K562 (cell line): Measurements from ENCODE around the gene RRH. TPM values are rescaled to one million over a fixed set of nuclear protein-coding genes. Genes with fewer than 3 reads are reported as not detected.

Experiments used
- ATAC-seq: fragments of 200-7000 bp; cut with Tn5 transposase; 3 replicates; pipeline ENCODE4 v1.9.1; 2020; ENCODE audit warnings: moderate library complexity
- BruUV-seq: library from RNA; stranded (reverse); fragments of 400-500 nt; replicated peaks from 2 replicates; lab custom pipeline; 2021; lab: Mats Ljungman, UMichigan
- CTCF ChIA-PET: fragments of 300-600 bp; formaldehyde crosslinking; extraction: SDS; loops from one replicate; lab custom pipeline; 2021; ENCODE audit warnings: low intra/inter-chr PET ratio; lab: Yijun Ruan, JAX
- POLR2A ChIA-PET: fragments of 300-600, 350-650 bp; sonication (Branson Sonifier 250); formaldehyde crosslinking; extraction: SDS; loops from one replicate; lab custom pipeline; 2021; ENCODE audit warnings: antibody characterized with exemption, inconsistent platforms; lab: Yijun Ruan, JAX
- DNase-seq, 4 experiments: peaks; one replicate each; pipeline versions ENCODE4 v3.0.0 to v3.0.0-alpha.2; 2011 to 2018; ENCODE audit warnings: low spot score in 3 of 4, mixed read lengths in 3 of 4; ENCODE audit errors: extremely low read depth in 1 of 4
- FAIRE-seq: peaks from 2 replicates; lab custom pipeline; 2011; peaks lifted over from hg19 to GRCh38; lab: Jason Lieb, UNC
- H2AFZ ChIP-seq: 2 replicates; pipeline ENCODE4 v1.6.0; 2011; ENCODE audit warnings: low read depth, low read length, control low read depth, inconsistent platforms
- H3K27ac ChIP-seq: fragments of 200-600 bp; 3 replicates; pipeline ENCODE4 v1.8.0; 2011; ENCODE audit warnings: low read depth, mild to moderate bottlenecking, control low read depth, inconsistent platforms, low read length, moderate library complexity, mixed read lengths; ENCODE audit errors: extremely low read depth
- H3K27me3 ChIP-seq, 2 experiments: fragments of 300-600 bp in 1 of 2; 2 replicates in 1 of 2; 3 replicates in 1 of 2; pipeline versions ENCODE4 v1.6.0 to v1.8.0; 2011; ENCODE audit warnings: inconsistent platforms in 2 of 2, low read length in 2 of 2, mild to moderate bottlenecking in 1 of 2, mixed read lengths in 1 of 2, moderate library complexity in 1 of 2; ENCODE audit not compliant: control insufficient read depth in 2 of 2, insufficient read depth in 2 of 2
- H3K36me3 ChIP-seq: fragments of 300-600 bp; 3 replicates; pipeline ENCODE4 v1.8.0; 2011; ENCODE audit warnings: mild to moderate bottlenecking, low read length, inconsistent platforms; ENCODE audit not compliant: control insufficient read depth, insufficient read depth
- H3K4me1 ChIP-seq, 2 experiments: fragments of 200-600 bp in 1 of 2; replicated peaks in 1 of 2; 2 replicates in 1 of 2; 3 replicates in 1 of 2; pipeline versions ENCODE4 v1.5.1 to v1.8.0; 2011; ENCODE audit warnings: inconsistent platforms in 2 of 2, low read length in 2 of 2, mild to moderate bottlenecking in 1 of 2, mixed read lengths in 1 of 2, moderate library complexity in 1 of 2; ENCODE audit not compliant: control insufficient read depth in 2 of 2, insufficient read depth in 2 of 2
- H3K4me2 ChIP-seq: 2 replicates; pipeline ENCODE4 v1.6.1; 2011; ENCODE audit warnings: low read length, control low read depth, inconsistent platforms, mixed read lengths; ENCODE audit not compliant: insufficient read depth
- H3K4me3 ChIP-seq: fragments of 200-600 bp; sonication (generic), shearing (Covaris generic); 2 replicates; pipeline ENCODE4 v1.5.1; 2016; ENCODE audit warnings: control low read depth, inconsistent platforms
- H3K79me2 ChIP-seq: fragments of 200-600 bp; 3 replicates; pipeline ENCODE4 v1.8.0; 2011; ENCODE audit warnings: low read length, inconsistent platforms; ENCODE audit not compliant: control insufficient read depth, insufficient read depth
- H3K9ac ChIP-seq, 2 experiments: 2 replicates each; pipeline versions ENCODE4 v1.6.0 to v1.6.1; 2011; ENCODE audit warnings: low read depth in 2 of 2, low read length in 2 of 2, control low read depth in 1 of 2, inconsistent platforms in 1 of 2, mild to moderate bottlenecking in 1 of 2, mixed read lengths in 1 of 2; ENCODE audit not compliant: insufficient read depth in 1 of 2
- H3K9me1 ChIP-seq: one replicate; pipeline ENCODE4 v1.6.0; 2011; ENCODE audit warnings: inconsistent platforms, mild to moderate bottlenecking, low read length, moderate library complexity; ENCODE audit not compliant: control insufficient read depth, insufficient read depth
- H3K9me3 ChIP-seq: replicated peaks from 2 replicates; pipeline ENCODE4 v1.5.1; 2011; ENCODE audit warnings: low read depth, low read length, inconsistent platforms; ENCODE audit not compliant: control insufficient read depth, insufficient read depth
- H4K20me1 ChIP-seq: replicated peaks from 2 replicates; pipeline ENCODE4 v1.6.1; 2011; ENCODE audit warnings: low read length, inconsistent platforms, mixed read lengths; ENCODE audit not compliant: control insufficient read depth, insufficient read depth
- ARID1B ChIP-seq: fragments of 450-650 bp; IDR thresholded peaks from 2 replicates; pipeline ENCODE4 v1.6.1; 2016; ENCODE audit warnings: antibody characterized with exemption, mild to moderate bottlenecking, inconsistent platforms
- BCL6 ChIP-seq: fragments of 250-450 bp; sonication (Bioruptor Pico); IDR thresholded peaks from 2 replicates; pipeline ENCODE4 v1.4.0; 2020
- DPF2 ChIP-seq: fragments of 450-650 bp; IDR thresholded peaks from 2 replicates; pipeline ENCODE4 v1.6.1; 2016
- MCM5 ChIP-seq: fragments of 450-650 bp; IDR thresholded peaks from 2 replicates; pipeline ENCODE4 v1.6.1; 2016; ENCODE audit warnings: low read depth
- RBM22 ChIP-seq: fragments of 200-400 bp; formaldehyde crosslinking; IDR thresholded peaks from 2 replicates; pipeline ENCODE4 v1.6.1; 2018; ENCODE audit warnings: low read length, low read depth; ENCODE audit not compliant: poor library complexity, severe bottlenecking
- TOE1 ChIP-seq, 2 experiments: fragments of 450-650 bp in 1 of 2; sonication (generic) in 1 of 2; formaldehyde crosslinking in 1 of 2; IDR thresholded peaks; 2 replicates each; pipeline versions ENCODE4 v1.7.1 to v1.8.0; 2016 to 2022; ENCODE audit warnings: borderline replicate concordance in 2 of 2, mild to moderate bottlenecking in 2 of 2, antibody characterized with exemption in 1 of 2, inconsistent platforms in 1 of 2, low read depth in 1 of 2, missing genetic modification reagents in 1 of 2, moderate library complexity in 1 of 2
- WHSC1 ChIP-seq: IDR thresholded peaks from one replicate; pipeline ENCODE4 v1.6.1; 2012; ENCODE audit warnings: low read length, control low read depth, inconsistent platforms
- ZNF232 ChIP-seq: sonication (generic); formaldehyde crosslinking; IDR thresholded peaks from 2 replicates; pipeline ENCODE4 v1.8.0; 2022; ENCODE audit warnings: mild to moderate bottlenecking, missing genetic modification reagents
- ZNF41 ChIP-seq: fragments of 250-450 bp; sonication (Bioruptor Pico); conservative IDR thresholded peaks from 2 replicates; pipeline ENCODE4 v1.4.0; 2020; ENCODE audit warnings: mild to moderate bottlenecking
- ZNF445 ChIP-seq: fragments of 250-450 bp; sonication (Bioruptor Pico); IDR thresholded peaks from 2 replicates; pipeline ENCODE4 v1.4.0; 2020; ENCODE audit warnings: low read depth, mild to moderate bottlenecking, moderate library complexity
- ZNF717 ChIP-seq: fragments of 250-450 bp; sonication (Bioruptor Pico); IDR thresholded peaks from 2 replicates; pipeline ENCODE4 v1.5.0; 2021
- WGBS: fragments of 100-300 bp; shearing (Covaris generic); methylation state at CpG from one replicate; pipeline ENCODE4 v1.1.6; 2016; ENCODE audit warnings: low coverage, mixed read lengths; ENCODE audit not compliant: insufficient coverage; ENCODE audit errors: missing lambda C conversion rate; 5-methylcytosine and 5-hydroxymethylcytosine counted together
- in situ Hi-C: fragments of 300-500 bp; cut with MboI; formaldehyde crosslinking; loops from 4 replicates; pipeline ENCODE4 v1.15.0; 2018; ENCODE audit warnings: inconsistent platforms, mixed read lengths
- intact Hi-C: fragments of 100-400 bp; cut with micrococcal nuclease; formaldehyde crosslinking; loops from 2 replicates; pipeline ENCODE4 v1.14.2; 2022
- polyA plus RNA-seq, 8 experiments: library from polyadenylated mRNA; depleted of rRNA in 4 of 8; stranded (reverse) in 5 of 8; unstranded in 3 of 8; fragments of >200 nt; fragmentation: Nextera tagmentation in 2 of 8; fragmentation: Illumina TruSeq in 1 of 8; extraction: Ambion mirVana in 2 of 8; extraction: Trizol in 1 of 8; gene quantifications; 2 replicates each; pipeline versions ENCODE4 v1.2.1 to v1.2.3, GENCODE V29; 2011 to 2014; ENCODE audit warnings: inconsistent platforms in 1 of 8, missing spikeins in 1 of 8
- total RNA-seq, 7 experiments: library from RNA; depleted of rRNA in 6 of 7; stranded (reverse); fragments of >200 nt in 6 of 7; fragmentation: Illumina TruSeq in 2 of 7; extraction: Trizol in 2 of 7; gene quantifications; 2 replicates each; pipeline versions ENCODE4 v1.2.1 to v1.2.3, GENCODE V29; 2011 to 2021; ENCODE audit warnings: low replicate concordance in 1 of 7
- TF ChIP-seq, protein P1 (sequence below): fragments of 250-450 bp; sonication (Bioruptor Pico); IDR thresholded peaks from 2 replicates; pipeline ENCODE4 v1.5.0; 2021; ENCODE audit warnings: mild to moderate bottlenecking, borderline replicate concordance
- TF ChIP-seq, protein P2 (sequence below): sonication (generic); formaldehyde crosslinking; IDR thresholded peaks from 2 replicates; pipeline ENCODE4 v1.8.1; 2023; ENCODE audit warnings: mild to moderate bottlenecking, missing genetic modification reagents
- TF ChIP-seq, protein P3 (sequence below), 2 experiments: IDR thresholded peaks; 2 replicates each; pipeline ENCODE4 v1.6.1; 2011; ENCODE audit warnings: borderline replicate concordance in 1 of 2, control low read depth in 1 of 2, low read depth in 1 of 2, low read length in 1 of 2, mild to moderate bottlenecking in 1 of 2, mixed read lengths in 1 of 2, moderate library complexity in 1 of 2; ENCODE audit not compliant: insufficient read depth in 1 of 2, insufficient read length in 1 of 2, poor library complexity in 1 of 2, severe bottlenecking in 1 of 2; ENCODE audit errors: extremely low read depth in 1 of 2
- TF ChIP-seq, protein P4 (sequence below): fragments of 250-450 bp; sonication (Bioruptor Pico); IDR thresholded peaks from 2 replicates; pipeline ENCODE4 v1.4.0; 2020; ENCODE audit warnings: mild to moderate bottlenecking

RRH gene
- total and polyA plus RNA-seq, 9 of the 15 experiments (the other 6 are each of a cell fraction or from before 2014, with no cell fraction given), result 0.04 to 0.31 (median 0.12) TPM; not detected in 3

DNA sequence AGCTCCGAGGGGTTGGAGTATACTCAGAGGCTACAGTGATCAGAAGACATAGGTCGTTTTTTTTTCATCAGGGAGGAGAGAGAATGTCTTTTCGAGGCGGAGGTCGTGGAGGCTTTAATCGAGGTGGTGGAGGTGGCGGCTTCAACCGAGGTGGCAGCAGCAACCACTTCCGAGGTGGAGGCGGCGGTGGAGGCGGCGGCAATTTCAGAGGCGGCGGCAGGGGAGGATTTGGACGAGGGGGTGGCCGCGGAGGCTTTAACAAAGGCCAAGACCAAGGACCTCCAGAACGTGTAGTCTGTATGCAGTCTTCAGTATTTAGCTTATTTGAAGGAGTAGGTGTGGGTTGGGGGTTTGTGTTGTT, 11.7 kb upstream of the RRH start:
- H3K9ac ChIP-seq, result peak overlapping the region; percentile 89 to 98
- peaks cover 49% of the 10 kb centered on the region for H3K36me3 ChIP-seq
- no TSS peak for BruUV-seq
- DNase-seq, result peak; percentile 18 to 36 (median 22)
- intact Hi-C loops, result loop anchor here (10.0 kb wide), 2 partner anchors 251 to 379 kb away; partner anchors contain the start of genes ELOVL6 and MCUB
- no peak for FAIRE-seq
- H3K27ac ChIP-seq, result peak overlapping the region; percentile 82
- peaks cover 58% of the 10 kb centered on the region for H3K79me2 ChIP-seq
- peak overlapping the region; percentile 86 for H2AFZ ChIP-seq
- peak overlapping the region; percentile 85 for H3K4me3 ChIP-seq
- in situ Hi-C loops, result no loop called here
- H3K9me3 ChIP-seq, result no peaks in the 10 kb centered on the region
- POLR2A ChIA-PET, result interaction anchor here (0.8 to 1.4 kb wide), 2 partner anchors 52 to 171 kb away, joined by 3 to 4 read pairs; no protein-coding TSS in a partner anchor
- no peaks in the 10 kb centered on the region for H3K9me1 ChIP-seq
- 0% methylated on average over 4 of the region's 19 CpGs for WGBS
- H3K4me2 ChIP-seq, result peak overlapping the region; percentile 95
- no peaks in the 10 kb centered on the region for H4K20me1 ChIP-seq
- CTCF ChIA-PET, result no interaction called here
- peak; percentile 18 for ATAC-seq
- H3K27me3 ChIP-seq, result no peaks in the 10 kb centered on the region
- peaks cover 5 to 14% of the 10 kb centered on the region in 2 experiments for H3K4me1 ChIP-seq
- TF ChIP-seq TOE1 (IDR thresholded peaks at IDR 0.05; ENCODE audit: borderline replicate concordance) (0 out of 2 replicates have a peak, but pooled peaks have one; percentile 5), TOE1 (CRISPR knock-in tag; IDR thresholded peaks at IDR 0.05; ENCODE audit: borderline replicate concordance, low read depth) (no peak), ZNF717 (no peak), BCL6 (CRISPR knock-in tag) (no peak), ZNF445 (no peak), WHSC1 (no peak), ZNF41 (CRISPR knock-in tag) (no peak), RBM22 (no peak), ZNF232 (CRISPR knock-in tag) (no peak), MCM5 (no peak), ARID1B (no peak), DPF2 (no peak)
- TF ChIP-seq, protein P1, sequence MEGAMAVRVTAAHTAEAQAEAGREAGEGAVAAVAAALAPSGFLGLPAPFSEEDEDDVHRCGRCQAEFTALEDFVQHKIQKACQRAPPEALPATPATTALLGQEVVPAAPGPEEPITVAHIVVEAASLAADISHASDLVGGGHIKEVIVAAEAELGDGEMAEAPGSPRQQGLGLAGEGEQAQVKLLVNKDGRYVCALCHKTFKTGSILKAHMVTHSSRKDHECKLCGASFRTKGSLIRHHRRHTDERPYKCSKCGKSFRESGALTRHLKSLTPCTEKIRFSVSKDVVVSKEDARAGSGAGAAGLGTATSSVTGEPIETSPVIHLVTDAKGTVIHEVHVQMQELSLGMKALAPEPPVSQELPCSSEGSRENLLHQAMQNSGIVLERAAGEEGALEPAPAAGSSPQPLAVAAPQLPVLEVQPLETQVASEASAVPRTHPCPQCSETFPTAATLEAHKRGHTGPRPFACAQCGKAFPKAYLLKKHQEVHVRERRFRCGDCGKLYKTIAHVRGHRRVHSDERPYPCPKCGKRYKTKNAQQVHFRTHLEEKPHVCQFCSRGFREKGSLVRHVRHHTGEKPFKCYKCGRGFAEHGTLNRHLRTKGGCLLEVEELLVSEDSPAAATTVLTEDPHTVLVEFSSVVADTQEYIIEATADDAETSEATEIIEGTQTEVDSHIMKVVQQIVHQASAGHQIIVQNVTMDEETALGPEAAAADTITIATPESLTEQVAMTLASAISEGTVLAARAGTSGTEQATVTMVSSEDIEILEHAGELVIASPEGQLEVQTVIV, result no peak
- TF ChIP-seq, protein P2, sequence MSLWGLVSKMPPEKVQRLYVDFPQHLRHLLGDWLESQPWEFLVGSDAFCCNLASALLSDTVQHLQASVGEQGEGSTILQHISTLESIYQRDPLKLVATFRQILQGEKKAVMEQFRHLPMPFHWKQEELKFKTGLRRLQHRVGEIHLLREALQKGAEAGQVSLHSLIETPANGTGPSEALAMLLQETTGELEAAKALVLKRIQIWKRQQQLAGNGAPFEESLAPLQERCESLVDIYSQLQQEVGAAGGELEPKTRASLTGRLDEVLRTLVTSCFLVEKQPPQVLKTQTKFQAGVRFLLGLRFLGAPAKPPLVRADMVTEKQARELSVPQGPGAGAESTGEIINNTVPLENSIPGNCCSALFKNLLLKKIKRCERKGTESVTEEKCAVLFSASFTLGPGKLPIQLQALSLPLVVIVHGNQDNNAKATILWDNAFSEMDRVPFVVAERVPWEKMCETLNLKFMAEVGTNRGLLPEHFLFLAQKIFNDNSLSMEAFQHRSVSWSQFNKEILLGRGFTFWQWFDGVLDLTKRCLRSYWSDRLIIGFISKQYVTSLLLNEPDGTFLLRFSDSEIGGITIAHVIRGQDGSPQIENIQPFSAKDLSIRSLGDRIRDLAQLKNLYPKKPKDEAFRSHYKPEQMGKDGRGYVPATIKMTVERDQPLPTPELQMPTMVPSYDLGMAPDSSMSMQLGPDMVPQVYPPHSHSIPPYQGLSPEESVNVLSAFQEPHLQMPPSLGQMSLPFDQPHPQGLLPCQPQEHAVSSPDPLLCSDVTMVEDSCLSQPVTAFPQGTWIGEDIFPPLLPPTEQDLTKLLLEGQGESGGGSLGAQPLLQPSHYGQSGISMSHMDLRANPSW, result no peak
- TF ChIP-seq, protein P3, sequence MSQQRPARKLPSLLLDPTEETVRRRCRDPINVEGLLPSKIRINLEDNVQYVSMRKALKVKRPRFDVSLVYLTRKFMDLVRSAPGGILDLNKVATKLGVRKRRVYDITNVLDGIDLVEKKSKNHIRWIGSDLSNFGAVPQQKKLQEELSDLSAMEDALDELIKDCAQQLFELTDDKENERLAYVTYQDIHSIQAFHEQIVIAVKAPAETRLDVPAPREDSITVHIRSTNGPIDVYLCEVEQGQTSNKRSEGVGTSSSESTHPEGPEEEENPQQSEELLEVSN (IDR thresholded peaks at IDR 0.05; ENCODE audit: borderline replicate concordance in 1 of 2, extremely low read depth in 1 of 2, insufficient read depth in 1 of 2, insufficient read length in 1 of 2, low read depth in 1 of 2, low read length in 1 of 2, poor library complexity in 1 of 2, severe bottlenecking in 1 of 2), result peak in 1 of 2 experiments; percentile 36
- TF ChIP-seq, protein P4, sequence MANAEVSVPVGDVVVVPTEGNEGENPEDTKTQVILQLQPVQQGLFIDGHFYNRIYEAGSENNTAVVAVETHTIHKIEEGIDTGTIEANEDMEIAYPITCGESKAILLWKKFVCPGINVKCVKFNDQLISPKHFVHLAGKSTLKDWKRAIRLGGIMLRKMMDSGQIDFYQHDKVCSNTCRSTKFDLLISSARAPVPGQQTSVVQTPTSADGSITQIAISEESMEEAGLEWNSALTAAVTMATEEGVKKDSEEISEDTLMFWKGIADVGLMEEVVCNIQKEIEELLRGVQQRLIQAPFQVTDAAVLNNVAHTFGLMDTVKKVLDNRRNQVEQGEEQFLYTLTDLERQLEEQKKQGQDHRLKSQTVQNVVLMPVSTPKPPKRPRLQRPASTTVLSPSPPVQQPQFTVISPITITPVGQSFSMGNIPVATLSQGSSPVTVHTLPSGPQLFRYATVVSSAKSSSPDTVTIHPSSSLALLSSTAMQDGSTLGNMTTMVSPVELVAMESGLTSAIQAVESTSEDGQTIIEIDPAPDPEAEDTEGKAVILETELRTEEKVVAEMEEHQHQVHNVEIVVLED (CRISPR knock-in tag), result no peak
